Activated CD4-positive, alpha-beta T cell treated with anti-CD3 and anti-CD28 coated beads, Interleukin-2, amount 50 U/mL, for 16 hours (primary cell): Measurements from ENCODE around the gene ZFAND2B.

ENCODE experiments used
- DNase-seq: peaks from one replicate; pipeline ENCODE4 v3.0.0-alpha.2; 2020

The ZFAND2B gene

DNA sequence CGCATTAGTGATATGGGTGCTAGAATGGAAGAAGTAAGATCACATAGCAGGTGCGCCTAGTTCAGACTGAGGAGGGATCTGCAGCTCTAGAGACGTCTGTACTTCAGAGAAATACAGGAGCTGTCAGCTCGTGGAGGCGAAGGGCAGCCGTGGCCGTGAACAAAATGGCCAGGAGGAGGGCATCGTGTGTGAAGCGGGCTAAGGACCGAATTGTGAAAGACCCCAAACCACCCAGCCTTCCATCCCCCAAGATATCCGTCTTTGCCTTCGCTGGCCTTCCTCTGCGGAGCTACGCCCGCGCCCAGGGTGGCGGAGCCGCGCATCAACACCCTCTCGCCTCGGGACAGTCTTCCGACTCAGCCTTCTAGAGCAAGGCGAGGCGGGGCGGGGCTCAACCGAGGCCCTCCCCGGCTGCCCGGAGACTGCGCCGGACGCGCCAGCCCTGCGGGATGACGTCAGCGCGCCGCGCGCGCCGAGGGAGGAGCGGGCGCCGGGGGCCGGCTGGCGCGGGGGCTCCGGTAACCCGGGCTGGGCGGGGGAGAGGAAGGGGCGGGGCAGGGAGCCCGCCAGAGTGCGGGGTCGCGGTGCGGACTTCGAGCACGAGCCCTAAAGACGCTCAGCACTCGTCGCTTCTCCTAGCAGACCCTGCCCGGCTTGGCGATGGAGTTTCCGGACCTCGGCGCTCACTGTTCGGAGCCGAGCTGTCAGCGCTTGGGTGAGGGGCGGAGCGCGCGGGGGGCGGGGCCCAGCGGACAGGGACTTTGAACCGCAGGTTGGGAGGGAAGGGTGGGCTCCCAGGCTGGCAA lies at the start of gene ZFAND2B:
ZFAND2B (plus strand) TSS at position 455 of the 806 bp plus-strand sequence; CDS start at position 661, 206 bp downstream.
- DNase-seq = peak; percentile 95

DNA sequence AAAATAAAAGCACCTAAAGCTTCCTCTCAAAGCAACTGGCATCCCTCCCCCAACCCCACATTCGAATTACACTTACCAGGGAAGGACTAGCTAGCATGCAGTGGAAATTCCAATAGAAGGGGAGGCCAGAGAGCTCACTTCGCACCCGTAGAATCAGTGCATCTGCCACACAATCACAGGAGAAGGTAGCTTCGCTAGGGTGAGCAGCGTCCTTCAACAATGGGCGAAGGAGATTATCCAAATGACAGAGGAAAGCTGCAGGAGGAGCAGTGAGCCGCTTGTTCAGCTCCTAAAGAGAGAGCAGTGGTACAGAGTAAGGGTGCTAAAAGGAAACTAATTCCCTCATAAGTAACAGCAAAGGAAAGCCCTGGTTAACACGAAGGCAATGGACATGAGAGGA lies 49.2 kb upstream of the ZFAND2B start:
- no peak for DNase-seq

DNA sequence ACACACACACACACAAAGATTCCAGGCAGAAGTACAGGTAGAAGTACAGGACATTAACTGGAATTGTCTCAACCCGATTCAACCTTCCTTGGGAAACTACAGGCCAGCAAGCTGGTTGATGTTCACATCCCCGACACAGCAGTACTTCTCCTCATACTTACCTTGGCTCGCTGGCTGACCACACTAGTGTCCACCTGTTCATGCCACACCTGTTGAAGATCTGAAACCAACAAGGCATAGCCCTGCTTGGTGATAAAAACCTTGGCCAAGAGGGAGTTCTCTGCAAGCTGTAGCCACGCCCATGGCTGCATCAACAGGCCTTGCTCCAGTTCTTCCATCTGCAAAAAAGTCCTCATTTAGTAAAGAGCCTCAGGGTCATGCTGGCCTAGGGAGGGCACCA lies 48.6 kb upstream of the ZFAND2B start:
- DNase-seq = no peak

- DNase-seq = no peak
Measured at GRCh38 chr2:219158586-219158985, 48.0 kb upstream of the ZFAND2B start.

DNA sequence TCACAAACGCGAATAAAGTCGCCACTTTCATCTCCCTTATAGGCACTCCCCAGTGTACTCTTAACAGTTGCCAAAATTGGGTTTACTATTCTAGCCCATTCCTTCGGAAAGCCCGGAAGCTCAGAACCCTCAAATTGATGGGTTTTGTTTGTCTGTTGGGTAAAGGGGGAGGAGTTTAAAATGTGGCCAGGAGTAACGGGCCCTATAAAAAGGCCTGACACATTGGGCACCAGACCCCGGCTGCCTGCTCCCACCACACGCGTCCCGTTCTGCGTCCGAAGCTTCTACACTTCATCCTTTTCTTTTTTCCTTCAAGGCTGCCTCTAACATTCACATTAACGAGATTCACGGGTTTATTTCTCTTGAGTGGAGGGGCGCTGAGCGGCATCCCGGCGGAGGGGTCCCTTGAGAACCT lies 46.8 kb upstream of the ZFAND2B start:
- DNase-seq = no peak

DNA sequence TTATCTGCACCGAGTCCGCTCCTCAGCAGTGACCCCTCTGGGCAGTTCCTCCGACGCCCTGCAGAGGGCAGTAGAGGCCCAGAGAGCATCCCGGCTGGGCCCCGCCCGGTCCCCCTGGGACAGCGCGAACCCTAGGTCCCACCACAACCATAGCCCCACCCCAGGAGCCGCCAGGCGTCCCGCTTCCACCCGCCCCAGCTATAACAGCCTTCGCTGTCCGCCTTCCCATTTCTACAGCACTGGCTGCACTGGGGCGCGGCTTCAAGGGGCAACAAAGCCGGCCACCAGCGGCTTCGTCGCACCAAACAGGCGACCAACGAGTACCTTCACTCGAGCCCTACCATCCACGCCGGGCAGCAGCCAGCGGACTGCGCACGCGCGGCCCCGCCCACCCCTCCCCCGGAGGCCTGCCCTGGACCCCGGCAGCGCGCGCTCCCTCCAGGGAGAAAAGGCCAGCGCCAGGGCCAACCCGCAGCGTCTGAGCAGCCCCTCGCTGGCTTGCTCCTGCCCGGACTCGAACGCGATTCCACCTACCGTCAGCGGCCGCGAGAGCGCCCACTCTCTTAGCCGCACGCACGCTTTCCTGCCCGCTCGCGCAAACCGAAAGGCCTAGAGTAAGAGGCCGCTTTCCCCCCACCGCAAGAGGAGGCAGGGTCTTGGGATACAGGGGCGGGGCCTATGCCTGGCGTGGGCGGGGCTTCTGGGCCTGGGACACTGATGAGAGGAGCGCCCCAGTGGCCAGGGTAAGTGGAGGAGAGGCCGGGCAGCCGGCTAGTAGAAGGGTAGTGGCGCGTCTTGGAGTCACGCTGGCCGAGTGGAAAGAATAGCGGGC lies 46.2 kb upstream of the ZFAND2B start, which contains the start of gene NHEJ1:
NHEJ1 (minus strand) TSS at position 630 of the 832 bp plus-strand sequence. CDS start 2,453 bp downstream, outside the sequence.
- peak; percentile 96 for DNase-seq

GRCh38 chr2:219161097-219161496 lies 45.5 kb upstream of the ZFAND2B start:
- no peak for DNase-seq

DNA sequence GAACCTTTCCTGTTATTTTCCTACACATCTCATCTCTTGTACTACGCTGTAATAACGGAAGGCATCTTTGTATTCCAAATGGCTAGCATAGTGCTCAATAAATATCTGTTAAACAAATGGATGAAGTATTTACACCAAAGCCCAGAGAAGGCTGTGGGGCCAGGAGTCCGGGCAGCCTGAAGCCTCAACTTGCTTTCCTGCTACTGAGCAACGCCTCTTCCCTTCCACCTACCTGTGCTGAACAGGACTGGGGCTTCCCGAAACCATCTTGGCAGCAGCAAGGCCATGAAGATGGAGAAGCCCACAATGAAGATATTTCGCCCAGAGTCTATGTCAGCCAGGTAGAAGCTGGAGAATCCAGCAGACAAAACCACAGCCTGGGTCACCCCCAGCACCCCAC lies 43.4 kb upstream of the ZFAND2B start:
- no peak for DNase-seq

GRCh38 chr2:219165058-219165911 lies 41.3 kb upstream of the ZFAND2B start:
- no peak for DNase-seq

DNA sequence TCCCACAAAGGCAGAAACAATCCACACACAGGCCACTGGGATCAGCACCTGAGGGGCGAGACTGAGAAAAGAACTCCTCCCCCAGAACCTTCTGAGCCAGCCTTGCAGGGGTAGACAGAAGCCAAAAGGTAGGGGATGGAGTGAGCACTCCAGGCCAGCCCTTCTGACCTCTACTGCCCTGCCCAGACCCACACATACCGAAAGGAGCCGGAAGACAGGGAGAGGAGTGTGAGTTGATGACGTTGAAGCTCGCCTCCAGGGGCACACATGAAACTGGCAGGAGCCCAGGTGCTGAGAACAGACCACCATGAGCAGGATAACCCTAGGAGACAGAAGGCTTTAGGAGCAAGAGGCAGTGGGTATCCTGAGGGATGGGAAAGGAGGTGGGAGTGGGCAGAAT lies 38.6 kb upstream of the ZFAND2B start:
- no peak for DNase-seq

- DNase-seq = no peak
Measured at GRCh38 chr2:219168526-219168925, 38.1 kb upstream of the ZFAND2B start.

GRCh38 chr2:219168932-219169331 lies 37.6 kb upstream of the ZFAND2B start:
- no peak for DNase-seq

- DNase-seq = peak; percentile 37
Measured at GRCh38 chr2:219169930-219170654, 36.5 kb upstream of the ZFAND2B start, which contains the start of gene SLC23A3. Gene SLC23A3 (minus strand): TSS chr2:219170029. CDS start chr2:219169984, 45 bp downstream.

DNA sequence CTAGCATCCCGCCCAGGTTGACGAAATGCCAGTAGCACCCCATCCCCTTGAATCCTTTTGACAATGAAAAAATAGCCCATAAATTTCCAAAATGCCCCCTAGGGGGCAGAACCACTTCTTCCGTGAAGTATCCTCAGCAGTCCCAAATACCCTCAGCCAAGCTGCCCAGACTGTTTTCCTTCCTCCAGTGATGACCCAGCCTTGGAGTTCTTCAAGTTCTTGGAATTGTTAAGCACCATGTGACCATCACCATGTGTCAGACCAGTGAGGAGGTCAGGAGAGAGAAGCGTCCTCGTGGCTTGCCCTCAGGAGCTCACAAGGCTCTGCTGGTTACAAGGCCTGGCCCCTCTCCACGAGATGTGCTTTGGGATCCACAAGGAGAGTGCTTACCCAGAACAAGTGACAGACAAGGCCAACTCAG lies 35.3 kb upstream of the ZFAND2B start:
- peak; percentile 43 for DNase-seq

- no peak for DNase-seq
Measured at GRCh38 chr2:219172231-219173154, 34.1 kb upstream of the ZFAND2B start.

DNA sequence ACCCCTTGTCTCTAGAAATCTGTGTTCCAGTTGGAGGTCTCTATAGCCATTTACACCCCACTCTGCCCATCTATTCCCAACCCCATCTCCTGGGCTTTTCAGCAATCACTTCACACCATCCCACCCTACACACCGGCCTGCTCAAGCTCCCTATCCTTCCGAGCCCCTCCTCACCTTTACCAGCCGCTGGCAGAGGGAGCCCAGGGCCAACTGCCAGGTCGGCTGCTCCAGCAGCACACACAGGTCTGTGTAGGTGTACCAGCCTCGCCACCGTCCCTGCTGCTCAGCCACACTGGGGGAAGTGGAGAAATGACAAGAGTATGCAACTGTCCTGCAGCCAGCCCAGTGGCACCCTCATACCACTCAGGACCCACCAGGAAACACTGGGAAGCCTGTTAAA lies 33.4 kb upstream of the ZFAND2B start:
- DNase-seq = no peak

- no peak for DNase-seq
Measured at GRCh38 chr2:219174146-219174545, 32.4 kb upstream of the ZFAND2B start.

GRCh38 chr2:219174801-219175200 lies 31.8 kb upstream of the ZFAND2B start:
- DNase-seq = no peak

GRCh38 chr2:219175486-219175885 lies 31.1 kb upstream of the ZFAND2B start:
- DNase-seq = no peak

DNA sequence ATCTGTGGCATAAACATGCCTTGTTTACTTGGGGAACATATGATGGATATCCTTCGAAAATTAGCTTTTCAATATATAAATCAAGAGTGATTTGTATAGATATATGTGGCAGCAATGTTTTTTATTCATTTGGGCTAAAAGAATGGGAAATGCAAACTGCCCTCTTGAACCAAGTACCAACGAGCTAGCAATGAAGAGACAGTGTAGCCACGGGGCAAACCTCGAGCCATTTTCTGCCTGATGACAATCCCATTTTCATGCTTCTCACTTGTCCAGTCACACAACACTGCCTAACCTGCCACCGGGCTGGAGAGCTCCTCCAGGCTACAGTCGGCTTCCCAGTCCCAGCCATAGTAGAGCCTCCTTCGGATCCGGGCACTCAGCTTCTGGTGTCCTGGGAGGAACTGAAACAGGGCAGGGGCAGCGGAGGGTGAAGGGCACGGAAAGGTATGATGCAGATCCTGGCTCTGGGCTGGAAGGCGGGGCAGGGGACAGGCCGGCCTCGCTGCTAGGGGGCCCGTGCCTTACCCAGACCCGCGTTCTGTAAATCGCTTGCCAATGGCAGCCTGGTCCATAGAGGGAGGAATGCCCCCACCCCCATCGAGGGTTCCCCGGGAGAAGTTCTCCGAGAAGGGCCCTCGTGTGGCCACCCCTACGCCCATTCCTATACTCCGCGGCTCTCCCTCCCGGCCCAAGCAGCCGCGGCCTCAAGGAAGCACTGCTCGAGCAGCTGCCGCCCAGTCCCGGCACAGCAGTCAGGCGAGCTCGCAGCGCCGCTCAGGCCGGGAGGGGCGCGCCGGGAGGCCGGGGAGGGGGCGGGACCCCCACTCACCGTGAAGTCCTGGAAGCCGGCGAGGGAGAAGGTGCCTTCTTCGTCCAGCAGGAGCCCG lies 30.4 kb upstream of the ZFAND2B start:
- DNase-seq = peak; percentile 19
